HepG2 (cell line): Measurements from ENCODE around the gene FAH. TPM values are rescaled to one million over a fixed set of nuclear protein-coding genes. Genes with fewer than 3 reads are reported as not detected.

ENCODE experiments used
- ATAC-seq: fragments of 200-7000 bp; cut with Tn5 transposase; 3 replicates; pipeline ENCODE4 v1.9.1; 2020; ENCODE audit warnings: mild to moderate bottlenecking, moderate library complexity
- BruUV-seq: library from RNA; stranded (reverse); fragments of 400-500 nt; replicated peaks from 2 replicates; lab custom pipeline; 2021; lab: Mats Ljungman, UMichigan
- CTCF ChIA-PET: fragments of 300-600 bp; formaldehyde crosslinking; extraction: SDS; loops from one replicate; lab custom pipeline; 2021; ENCODE audit warnings: low total read pairs, inconsistent platforms, low intra/inter-chr PET ratio; lab: Yijun Ruan, JAX
- POLR2A ChIA-PET: fragments of 350-600 bp; sonication (Branson Sonifier 250); formaldehyde crosslinking; loops from one replicate; lab custom pipeline; 2020; ENCODE audit warnings: antibody characterized with exemption, inconsistent platforms; lab: Yijun Ruan, JAX
- DNase-seq: peaks from one replicate; pipeline ENCODE4 v3.0.0-alpha.2; 2015; ENCODE audit warnings: low spot score
- FAIRE-seq: peaks from 3 replicates; lab custom pipeline; 2011; peaks lifted over from hg19 to GRCh38; lab: Jason Lieb, UNC
- H2AFZ ChIP-seq: one replicate; pipeline ENCODE4 v1.6.1; 2011; ENCODE audit warnings: low read length, inconsistent platforms
- H3K27ac ChIP-seq: fragments of 300-600 bp; 3 replicates; pipeline ENCODE4 v1.8.0; 2011; ENCODE audit warnings: mixed run types, mild to moderate bottlenecking, mixed read lengths, low read length, inconsistent platforms; ENCODE audit not compliant: insufficient read depth; ENCODE audit errors: extremely low read length
- H3K27me3 ChIP-seq, 2 experiments: fragments of 200-600 bp in 1 of 2; 2 replicates in 1 of 2; 3 replicates in 1 of 2; pipeline versions ENCODE4 v1.6.0 to v1.8.0; 2011; ENCODE audit warnings: low read length in 2 of 2, mild to moderate bottlenecking in 2 of 2, moderate library complexity in 2 of 2, inconsistent platforms in 1 of 2; ENCODE audit not compliant: insufficient read depth in 2 of 2, control insufficient read depth in 1 of 2
- H3K36me3 ChIP-seq, 2 experiments: fragments of 200-600 bp in 1 of 2; replicated peaks in 1 of 2; 2 replicates in 1 of 2; 3 replicates in 1 of 2; pipeline versions ENCODE4 v1.5.1 to v1.8.0; 2011; ENCODE audit warnings: low read length in 2 of 2, inconsistent platforms in 1 of 2; ENCODE audit not compliant: insufficient read depth in 2 of 2, control insufficient read depth in 1 of 2
- H3K4me1 ChIP-seq: 2 replicates; pipeline ENCODE4 v1.5.1; 2012; ENCODE audit warnings: low read length, inconsistent platforms; ENCODE audit not compliant: insufficient read depth
- H3K4me2 ChIP-seq: 2 replicates; pipeline ENCODE4 v1.6.0; 2011; ENCODE audit warnings: low read depth, low read length, inconsistent platforms
- H3K4me3 ChIP-seq, 3 experiments: fragments of 200-600 bp in 1 of 3; sonication (generic), shearing (Covaris generic) in 1 of 3; replicated peaks in 1 of 3; 2 replicates each; pipeline ENCODE4 v1.5.1; 2011 to 2016; ENCODE audit warnings: low read length in 3 of 3, inconsistent platforms in 2 of 3, low read depth in 2 of 3, mild to moderate bottlenecking in 2 of 3, control low read depth in 1 of 3, mixed read lengths in 1 of 3; ENCODE audit not compliant: insufficient read depth in 1 of 3
- H3K79me2 ChIP-seq: one replicate; pipeline ENCODE4 v1.6.1; 2011; ENCODE audit warnings: low read length, inconsistent platforms; ENCODE audit not compliant: insufficient read depth
- H3K9ac ChIP-seq: 2 replicates; pipeline ENCODE4 v1.6.0; 2011; ENCODE audit warnings: mild to moderate bottlenecking, low read depth, low read length, inconsistent platforms; ENCODE audit not compliant: insufficient read depth
- H3K9me3 ChIP-seq: 2 replicates; pipeline ENCODE4 v1.5.1; 2012; ENCODE audit warnings: mild to moderate bottlenecking, low read length
- H4K20me1 ChIP-seq: 2 replicates; pipeline ENCODE4 v1.6.0; 2011; ENCODE audit warnings: inconsistent platforms, mild to moderate bottlenecking, low read length, moderate library complexity; ENCODE audit not compliant: insufficient read depth
- GTF2F1 ChIP-seq: fragments of 150-350 bp; IDR thresholded peaks from 2 replicates; pipeline ENCODE4 v1.6.1; 2014; ENCODE audit warnings: low read length
- KLF13 ChIP-seq: sonication (generic); formaldehyde crosslinking; IDR thresholded peaks from 2 replicates; pipeline ENCODE4 v1.4.0; 2020; ENCODE audit warnings: mild to moderate bottlenecking, missing genetic modification reagents
- MIER2 ChIP-seq: IDR thresholded peaks from 2 replicates; pipeline ENCODE4 v1.6.1; 2016; ENCODE audit warnings: missing biosample characterization, missing genetic modification reagents
- MTA3 ChIP-seq: sonication (generic); formaldehyde crosslinking; IDR thresholded peaks from 2 replicates; pipeline ENCODE4 v1.4.0; 2020; ENCODE audit warnings: missing genetic modification reagents
- ZFP62 ChIP-seq: sonication (generic); formaldehyde crosslinking; IDR thresholded peaks from 2 replicates; pipeline ENCODE4 v1.4.0; 2020; ENCODE audit warnings: missing genetic modification reagents
- WGBS: methylation state at CpG from one replicate; pipeline ENCODE4 v1.1.6; 2017; ENCODE audit warnings: low lambda C conversion rate; 5-methylcytosine and 5-hydroxymethylcytosine counted together
- in situ Hi-C: cut with HindIII; loops from 2 replicates; pipeline ENCODE4 v1.10.0; 2017; ENCODE audit warnings: low pct_unique_long_range_greater_than_20kb; ENCODE audit not compliant: extremely low pct_ligation_motif_present
- intact Hi-C: fragments of 100-400 bp; cut with micrococcal nuclease; formaldehyde crosslinking; loops from one replicate; pipeline ENCODE4 v1.10.0; 2022; ENCODE audit not compliant: unreplicated experiment
- polyA plus RNA-seq, 8 experiments: library from polyadenylated mRNA; depleted of rRNA in 3 of 8; stranded (reverse) in 7 of 8; unstranded in 1 of 8; fragments of >200 nt; fragmentation: Illumina TruSeq in 4 of 8; extraction: Trizol in 4 of 8; gene quantifications; 2 replicates each; pipeline versions ENCODE4 v1.2.1 to v1.2.3, GENCODE V29; 2011 to 2016; ENCODE audit warnings: low read depth in 4 of 8, missing spikeins in 1 of 8, mixed read lengths in 1 of 8; ENCODE audit not compliant: insufficient read depth in 1 of 8
- total RNA-seq, 5 experiments: library from RNA; depleted of rRNA; stranded (reverse); fragments of >200 nt; fragmentation: Illumina TruSeq; extraction: Trizol; gene quantifications; 2 replicates each; pipeline ENCODE4 v1.2.3, GENCODE V29; 2016; ENCODE audit warnings: low read depth in 1 of 5
- TF ChIP-seq, protein P1 (sequence below): sonication (generic); formaldehyde crosslinking; IDR thresholded peaks from 2 replicates; pipeline ENCODE4 v1.9.0; 2021; ENCODE audit warnings: missing genetic modification reagents, borderline replicate concordance

Gene FAH
- total and polyA plus RNA-seq, 2 of the 13 experiments (the other 11 are each of a cell fraction or from before 2014, with no cell fraction given) = 36.6 to 75.0 TPM

DNA sequence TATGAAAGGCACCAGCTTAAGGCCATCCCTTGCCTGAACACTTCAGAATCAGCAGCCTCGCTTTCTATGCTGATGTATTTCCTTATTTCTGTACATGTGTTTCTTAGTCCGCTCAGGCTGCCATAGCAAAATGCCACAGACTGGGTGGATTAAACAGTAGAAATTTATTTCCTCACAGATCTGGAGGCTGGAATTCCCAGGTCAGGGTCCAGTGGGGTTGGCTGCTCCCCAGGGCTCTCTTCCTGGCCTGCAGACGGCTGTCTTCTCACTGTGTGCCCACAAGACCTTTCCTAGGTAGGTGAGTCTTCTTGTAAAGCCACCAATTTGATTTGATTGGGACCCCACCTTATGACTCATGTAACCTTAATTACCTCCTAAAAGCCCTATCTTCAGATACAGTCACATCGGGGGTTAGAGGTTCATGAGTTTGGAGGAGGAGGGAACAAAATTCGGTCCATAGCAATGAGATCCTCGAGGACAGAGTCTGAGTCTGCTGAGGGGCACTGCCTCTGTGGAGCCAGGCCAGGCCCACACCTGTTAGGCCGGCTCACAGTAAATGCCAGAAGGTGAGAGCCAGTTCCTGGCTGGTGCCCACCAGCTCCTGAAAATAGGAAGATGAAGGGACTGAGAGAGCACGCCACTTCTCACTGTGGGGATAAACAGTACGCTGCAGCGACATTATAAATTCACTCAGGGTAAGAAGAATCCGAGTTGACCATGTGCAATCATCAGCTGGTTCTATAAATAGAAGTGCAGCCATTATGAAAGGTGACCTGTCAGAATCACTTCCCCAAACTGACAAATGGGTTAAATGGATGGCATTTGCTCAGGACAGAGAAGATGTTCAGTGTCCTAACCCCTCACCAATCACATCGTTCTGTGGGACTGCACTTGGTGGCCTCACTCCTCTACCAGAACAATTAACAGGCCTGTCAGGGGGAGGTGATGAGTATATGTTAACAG is 58.1 kb downstream of the FAH start (continued):
- TF ChIP-seq MIER2 (no peak), GTF2F1 (no peak), ZFP62 (no peak)
- TF ChIP-seq, protein P1, sequence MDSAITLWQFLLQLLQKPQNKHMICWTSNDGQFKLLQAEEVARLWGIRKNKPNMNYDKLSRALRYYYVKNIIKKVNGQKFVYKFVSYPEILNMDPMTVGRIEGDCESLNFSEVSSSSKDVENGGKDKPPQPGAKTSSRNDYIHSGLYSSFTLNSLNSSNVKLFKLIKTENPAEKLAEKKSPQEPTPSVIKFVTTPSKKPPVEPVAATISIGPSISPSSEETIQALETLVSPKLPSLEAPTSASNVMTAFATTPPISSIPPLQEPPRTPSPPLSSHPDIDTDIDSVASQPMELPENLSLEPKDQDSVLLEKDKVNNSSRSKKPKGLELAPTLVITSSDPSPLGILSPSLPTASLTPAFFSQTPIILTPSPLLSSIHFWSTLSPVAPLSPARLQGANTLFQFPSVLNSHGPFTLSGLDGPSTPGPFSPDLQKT = no peak

DNA sequence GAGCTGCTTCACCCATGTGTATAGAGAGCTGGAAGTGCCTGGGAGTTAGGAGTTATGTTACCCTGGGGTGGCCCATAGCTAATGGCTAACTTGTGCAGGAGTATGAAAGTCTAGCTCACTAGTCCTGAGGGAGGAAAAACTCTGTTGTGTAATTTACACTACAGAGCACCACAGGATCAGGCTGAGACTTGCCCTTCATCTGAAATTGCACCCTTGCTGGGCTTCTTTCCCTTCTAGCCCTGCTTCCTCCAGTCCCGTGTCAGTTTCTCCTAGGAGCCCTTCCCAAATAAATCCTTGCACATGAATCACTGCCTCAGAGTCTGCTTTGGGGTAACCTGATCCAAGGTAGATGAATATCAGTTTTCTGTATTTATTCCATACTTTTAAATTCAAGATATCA is 59.2 kb downstream of the FAH start:
- no peak for DNase-seq
- ChIA-PET POLR2A (no interaction called here), CTCF (no interaction called here)
- BruUV-seq = no TSS peak
- Histone ChIP-seq H4K20me1 (no peaks in the 10 kb centered on the region), H3K9me3 (0 out of 2 replicates have a peak, but pooled peaks cover 4% of the 10 kb centered on the region), H3K27ac (no peak overlapping the region), H3K4me3 (no peak overlapping the region), H3K4me2 (no peak overlapping the region), H2AFZ (no peak overlapping the region), H3K4me1 (peaks cover 54% of the 10 kb centered on the region), H3K79me2 (no peaks in the 10 kb centered on the region), H3K27me3 (no peaks in the 10 kb centered on the region), H3K9ac (no peak overlapping the region), H3K36me3 (no peaks in the 10 kb centered on the region)
- no peak for FAIRE-seq
- TF ChIP-seq MTA3 (CRISPR knock-in tag) (no peak), KLF13 (no peak)
- WGBS = 73% methylated on average over 1 of the region's 1 CpG
- in situ Hi-C loops (no loop called here), intact Hi-C loops (no loop called here)
- no peak for ATAC-seq
